SIG-M5 (cell line): ENCODE data around the gene GPD1L.
"Not testable (repeated sequence)": the region's sequence is repeated elsewhere in the genome, so short reads cannot be mapped to it uniquely, and the experiment has no call there.

Experiments
- DNase-seq: peaks from one replicate; lab custom pipeline; 2025; lab: John Stamatoyannopoulos, UW

GPD1L gene

DNA sequence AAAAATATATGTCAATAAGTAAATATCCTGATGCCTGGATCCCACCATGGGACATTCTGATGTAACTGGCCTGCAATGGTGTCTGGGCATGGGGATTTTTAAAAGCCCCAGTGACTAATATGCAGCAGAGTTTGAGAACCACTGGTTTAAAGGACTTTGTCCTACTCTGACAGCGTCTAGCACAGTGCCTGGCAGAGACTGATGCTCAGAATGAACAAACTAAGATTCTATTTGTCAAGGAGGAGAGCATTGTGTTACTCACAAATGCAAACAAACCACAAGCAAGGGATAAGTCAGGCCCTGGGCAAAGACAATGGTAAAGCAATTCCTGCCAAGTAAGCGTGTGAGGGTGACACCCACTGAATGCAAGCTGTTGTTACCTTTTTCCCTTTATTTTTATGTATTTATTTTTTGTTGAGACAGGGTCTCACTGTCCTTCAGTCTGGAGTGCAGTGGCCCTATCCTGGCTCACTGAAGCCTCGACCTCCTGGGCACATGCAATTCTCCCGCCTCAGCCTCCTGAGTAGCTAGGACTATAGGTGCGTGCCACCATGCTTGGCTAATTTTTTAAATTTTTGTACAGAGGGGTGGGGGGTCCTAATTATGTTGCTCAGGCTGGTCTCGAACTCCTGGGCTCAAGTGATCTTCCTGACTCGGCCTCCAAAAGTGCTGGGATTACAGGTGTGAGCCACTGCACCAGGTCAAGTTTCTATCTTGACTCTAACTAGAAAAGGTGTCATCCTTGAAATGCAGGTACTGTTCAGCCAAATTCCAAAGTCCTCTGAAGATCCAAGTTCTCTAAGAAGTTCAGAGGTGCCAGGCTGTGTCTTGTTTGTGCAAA lies 909 bp upstream of the GPD1L start:
- DNase-seq, result no peak

DNA sequence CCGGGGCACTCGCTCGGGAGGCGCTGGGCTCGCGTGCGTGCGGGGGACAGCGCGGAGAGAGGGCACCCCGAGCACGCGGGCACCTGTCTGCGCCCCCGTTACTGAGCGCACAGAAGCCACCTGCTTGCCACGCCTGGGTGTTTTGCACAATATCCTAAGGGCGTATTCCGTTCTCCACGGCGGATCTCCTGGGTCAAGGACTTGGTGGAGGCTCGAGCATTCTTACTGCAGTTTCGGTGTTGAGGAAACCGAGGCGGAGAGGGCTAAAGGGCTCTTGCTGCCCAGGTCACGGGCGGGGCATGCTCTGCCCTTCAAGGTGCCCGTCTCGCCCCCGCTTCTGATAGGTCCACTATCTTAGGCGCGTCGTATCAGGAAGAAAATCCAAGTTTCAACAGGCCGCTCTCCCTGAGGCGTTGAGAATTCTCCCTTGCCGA lies 526 bp downstream of the GPD1L start:
- DNase-seq, result no peak

DNA sequence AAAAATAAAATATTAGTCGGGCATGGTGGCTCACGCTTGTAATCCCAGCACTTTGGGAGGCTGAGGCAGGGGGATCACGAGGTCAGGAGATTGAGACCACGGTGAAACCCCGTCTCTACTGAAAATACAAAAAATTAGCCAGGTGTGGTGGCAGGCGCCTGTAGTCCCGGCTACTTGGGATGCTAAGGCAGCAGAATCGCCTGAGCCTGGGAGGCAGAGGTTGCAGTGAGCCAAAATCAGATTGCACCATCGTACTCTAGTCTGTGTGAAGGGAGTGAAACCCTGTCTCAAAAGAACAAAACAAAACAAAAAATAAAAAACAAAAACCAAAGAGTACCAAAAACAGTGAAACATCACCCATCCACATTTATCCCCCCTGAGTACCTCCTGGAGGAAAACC lies 1.8 kb downstream of the GPD1L start:
- not testable (repeated sequence) for DNase-seq

DNA sequence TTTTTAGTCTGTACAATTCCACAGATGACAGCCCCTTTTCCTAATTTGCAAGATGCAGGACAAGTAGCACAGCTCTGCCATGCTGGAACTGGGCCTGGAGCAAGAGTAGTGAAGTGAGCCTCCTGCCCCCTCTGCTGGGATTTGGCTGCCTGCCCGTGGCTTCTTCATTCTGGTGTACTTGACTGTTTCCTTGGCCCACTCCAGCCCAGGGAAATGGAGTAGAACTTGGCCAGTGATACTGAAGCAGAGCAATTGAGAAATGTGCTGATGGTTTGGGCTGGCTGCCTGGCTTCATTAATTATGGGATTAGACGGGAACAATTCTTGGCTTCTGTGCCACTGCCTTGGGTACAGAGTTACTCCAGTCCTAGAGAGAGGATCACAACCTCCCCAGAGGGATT lies 2.8 kb downstream of the GPD1L start:
- DNase-seq, result no peak

DNA sequence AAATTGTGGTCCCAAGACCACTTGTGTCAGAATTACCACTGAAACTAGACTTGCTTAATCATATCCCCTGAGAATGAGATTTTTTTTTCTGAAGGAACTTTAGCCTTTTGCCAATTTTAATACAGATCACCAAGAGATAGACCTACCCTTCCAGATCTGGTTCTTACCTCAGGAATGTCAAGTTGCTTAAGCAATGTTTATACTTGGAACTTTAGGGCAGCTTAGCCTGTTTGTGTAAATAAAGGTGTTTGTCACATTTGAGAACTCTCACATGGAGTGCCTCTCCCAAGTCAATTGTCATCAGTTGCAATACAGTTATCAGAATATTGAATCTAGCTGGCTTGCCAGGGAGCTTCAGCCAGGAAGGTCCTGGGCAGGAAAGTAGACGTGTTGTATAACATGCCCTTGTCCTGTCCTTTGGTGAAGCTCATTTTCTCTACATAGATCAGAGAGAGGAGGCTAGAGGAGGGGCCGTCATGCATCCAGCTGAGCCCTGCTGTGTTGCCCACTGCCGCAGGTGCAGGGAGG lies 3.9 kb downstream of the GPD1L start:
- no peak for DNase-seq

DNA sequence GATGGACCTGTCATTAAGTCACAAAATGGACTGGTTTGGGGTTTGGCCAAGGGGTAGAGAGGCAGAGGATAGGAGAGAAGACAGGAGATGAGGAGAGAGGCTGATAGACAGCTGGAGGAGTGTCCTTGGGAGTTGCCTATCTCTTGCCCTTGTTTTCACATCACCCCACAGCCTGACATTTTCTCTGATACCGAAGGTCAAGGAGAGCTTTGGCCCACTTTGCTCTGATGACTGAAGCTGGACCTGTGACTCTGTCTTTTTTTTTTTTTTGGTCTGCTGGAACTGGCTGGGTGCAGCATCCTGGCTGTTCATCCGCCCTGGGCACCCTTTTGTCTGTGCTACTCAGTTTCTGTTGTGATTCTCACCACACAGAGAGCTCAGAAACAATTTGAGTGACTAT lies 5.1 kb downstream of the GPD1L start:
- no peak for DNase-seq

DNA sequence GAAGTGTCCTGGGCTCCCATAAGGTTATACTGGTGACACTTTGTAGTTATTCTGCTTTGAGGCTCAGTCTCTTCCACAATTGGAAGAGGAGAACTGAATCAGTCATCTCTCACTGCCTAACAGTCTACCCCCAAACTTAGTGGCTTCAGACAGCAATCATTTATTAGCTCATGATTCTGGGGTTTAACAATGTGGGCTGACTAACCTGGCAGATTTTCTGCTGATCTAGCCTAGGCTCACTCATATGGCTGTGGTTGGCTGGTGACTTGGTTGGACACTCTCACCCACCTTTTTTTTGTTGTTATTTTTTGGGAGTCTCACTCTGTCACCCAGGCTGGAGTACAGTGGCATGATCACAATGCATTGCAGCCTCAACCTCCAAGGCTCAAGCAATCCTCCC lies 7.1 kb downstream of the GPD1L start:
- no peak for DNase-seq

DNA sequence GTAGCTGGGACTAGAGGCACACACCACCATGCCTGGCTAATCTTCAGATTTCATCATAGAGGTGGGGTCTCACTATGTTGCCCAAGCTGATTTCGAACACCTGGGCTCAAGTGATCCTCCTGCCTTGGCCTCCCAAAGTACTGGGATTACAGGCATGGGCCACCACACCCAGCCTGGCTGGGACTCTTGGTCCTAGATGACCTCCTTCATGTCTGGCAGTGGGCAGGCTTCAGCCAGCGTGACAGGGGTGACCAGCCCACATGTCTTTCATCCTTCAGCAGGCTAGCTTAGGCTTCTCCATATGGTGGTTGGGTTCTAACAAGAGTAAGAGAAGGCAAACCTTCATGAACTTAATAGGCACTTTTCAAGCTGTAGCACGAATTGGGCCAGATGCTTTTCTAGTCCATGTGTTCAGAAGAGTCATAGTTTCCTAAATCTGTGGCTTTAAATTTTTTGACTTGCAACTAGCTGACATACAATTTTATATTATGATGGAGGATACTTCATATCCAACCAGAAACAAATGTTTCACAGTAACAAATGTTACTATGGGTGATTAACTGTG lies 7.6 kb downstream of the GPD1L start:
- no peak for DNase-seq

DNA sequence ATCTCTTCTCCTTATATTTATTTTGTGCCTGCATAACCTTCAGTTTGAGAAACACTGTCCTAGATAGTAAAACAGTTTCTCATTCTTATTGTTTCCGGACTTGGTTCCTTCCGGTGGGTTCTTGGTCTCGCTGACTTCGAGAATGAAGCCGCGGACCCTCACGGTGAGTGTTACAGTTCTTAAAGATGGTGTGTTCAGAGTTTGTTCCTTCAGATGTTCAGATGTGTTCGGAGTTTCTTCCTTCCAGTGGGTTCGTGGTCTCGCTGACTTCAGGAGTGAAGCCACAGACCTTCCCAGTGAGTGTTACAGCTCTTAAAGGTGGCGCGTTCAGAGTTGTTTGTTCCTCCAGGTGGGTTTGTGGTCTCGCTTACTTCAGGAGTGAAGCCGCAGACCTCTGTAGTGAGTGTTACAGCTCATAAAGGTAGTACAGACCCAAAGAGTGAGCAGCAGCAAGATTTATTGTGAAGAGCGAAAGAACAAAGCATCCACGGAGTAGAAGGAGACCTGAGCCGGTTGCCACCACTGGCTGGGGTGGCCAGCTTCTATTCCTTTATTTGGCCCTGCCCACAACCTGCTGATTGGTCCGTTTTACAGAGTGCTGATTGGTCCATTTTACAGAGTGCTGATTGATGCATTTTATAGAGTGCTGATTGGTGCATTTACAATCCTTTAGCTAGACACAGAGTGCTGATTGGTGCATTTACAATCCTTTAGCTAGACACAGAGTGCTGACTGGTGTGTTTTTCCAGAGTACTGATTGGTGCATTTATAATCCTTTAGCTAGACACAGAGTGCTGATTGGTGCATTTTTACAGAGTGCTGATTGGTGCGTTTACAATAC lies 8.3 kb downstream of the GPD1L start:
- DNase-seq, result not testable (repeated sequence)

DNA sequence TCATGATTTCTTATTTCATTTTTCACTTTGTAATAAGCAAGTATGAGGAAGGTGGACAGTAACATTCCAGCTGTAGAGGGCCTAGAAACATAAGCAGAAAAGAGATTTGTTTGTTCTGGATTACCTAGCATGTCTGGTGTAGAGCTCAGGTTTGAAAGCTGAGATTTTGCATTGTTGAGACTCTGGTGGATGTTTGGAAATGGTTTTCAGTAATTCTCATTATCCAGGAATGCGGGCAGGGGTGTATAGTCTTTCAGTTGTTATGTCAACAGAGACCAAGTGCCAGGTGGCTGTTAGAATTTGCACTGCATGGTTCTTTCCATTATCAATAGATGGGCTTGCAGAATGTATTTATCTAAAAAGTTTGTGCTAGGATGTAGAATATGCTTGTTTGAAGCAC lies 10.9 kb downstream of the GPD1L start:
- no peak for DNase-seq

DNA sequence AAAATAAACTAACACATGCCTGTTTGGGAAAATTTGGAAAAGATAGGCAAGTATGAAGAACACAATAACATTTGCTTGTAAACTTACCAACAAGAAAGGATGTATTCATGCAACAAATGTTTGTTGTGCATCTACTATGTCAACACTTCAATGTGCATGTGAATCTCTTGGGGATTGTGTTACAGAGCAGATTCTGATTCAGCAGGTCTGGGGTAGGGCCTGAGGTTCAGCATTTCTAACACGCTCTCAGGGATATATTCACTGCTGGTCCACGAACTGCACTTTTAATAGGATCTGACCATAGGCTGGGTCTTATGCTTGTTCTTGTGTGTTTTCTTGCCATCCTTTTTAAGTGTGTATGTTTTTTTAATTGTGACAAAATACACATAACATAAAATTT lies 11.8 kb downstream of the GPD1L start:
- DNase-seq, result no peak

DNA sequence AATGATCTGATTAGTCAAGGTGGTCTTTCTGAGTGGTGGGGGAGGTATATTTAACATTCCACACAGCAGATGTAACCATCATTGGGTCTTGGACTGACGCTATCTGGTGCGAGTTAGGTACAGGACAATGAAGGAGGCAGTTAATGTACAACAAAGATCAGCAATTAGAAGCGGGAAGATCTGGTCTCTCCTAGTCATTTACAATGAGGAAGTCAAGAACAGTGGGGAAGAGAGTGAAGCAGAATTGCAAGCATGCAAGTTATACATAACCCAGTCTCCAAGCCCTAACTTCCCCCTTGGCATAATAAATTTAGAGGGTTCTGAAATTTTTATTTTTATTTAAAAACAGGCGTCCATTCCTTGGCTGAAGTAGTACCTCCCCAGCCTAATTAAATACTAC lies 14.1 kb downstream of the GPD1L start:
- DNase-seq, result no peak

DNA sequence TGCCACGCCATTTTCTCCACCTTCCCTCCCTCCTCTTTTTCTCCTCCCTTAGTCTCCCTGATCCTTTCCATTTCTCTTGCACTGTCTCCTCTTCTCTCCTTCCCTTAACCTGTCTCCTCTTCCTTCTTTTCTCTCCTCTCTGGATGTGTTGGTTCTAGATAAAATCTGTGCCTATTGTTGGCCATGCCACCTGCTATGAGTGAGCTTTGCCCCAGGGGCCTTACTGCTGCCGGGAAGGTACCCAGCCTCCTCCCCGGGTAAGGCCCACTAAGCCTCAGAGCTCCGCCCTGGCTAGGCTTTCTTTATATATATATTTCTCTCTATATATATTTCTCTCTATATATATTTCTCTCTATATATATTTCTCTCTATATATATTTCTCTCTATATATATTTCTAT lies 14.7 kb downstream of the GPD1L start:
- no peak for DNase-seq

DNA sequence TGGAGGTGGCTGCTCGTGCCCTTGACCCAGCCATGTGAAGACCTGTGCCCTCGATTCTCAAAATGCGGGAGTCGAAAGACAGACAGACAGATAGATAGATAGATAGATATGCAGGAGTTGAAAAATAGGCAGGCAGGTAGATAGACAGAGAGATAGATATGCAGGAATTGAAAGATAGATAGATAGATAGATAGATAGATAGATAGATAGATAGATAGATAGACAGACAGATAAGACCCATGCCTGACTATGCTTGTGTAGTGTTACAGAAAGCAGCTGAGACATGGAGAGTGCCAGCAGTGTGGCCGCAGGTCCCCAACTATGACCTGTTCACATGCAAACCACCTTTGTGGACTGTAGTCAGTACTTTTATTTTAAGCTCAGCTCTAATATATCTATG lies 17.2 kb downstream of the GPD1L start:
- no peak for DNase-seq

DNA sequence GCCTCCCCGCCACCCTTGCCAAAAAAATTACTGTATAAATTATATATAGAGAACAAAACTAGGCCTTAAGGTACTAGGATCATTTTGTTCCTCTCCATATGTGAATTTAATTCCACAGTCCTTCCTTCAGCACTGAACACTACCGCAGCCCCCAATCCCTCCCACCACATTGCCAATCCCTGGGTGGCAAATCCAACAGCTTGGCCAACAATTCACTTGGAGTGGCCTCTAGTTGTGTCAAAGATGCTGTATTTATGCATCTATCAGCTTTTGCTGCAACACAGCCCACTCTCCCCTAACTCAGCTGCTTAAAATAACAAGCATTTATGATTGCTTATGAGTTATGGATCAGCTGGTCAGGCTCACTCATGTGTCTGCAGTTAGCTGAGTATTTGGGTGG lies 18.6 kb downstream of the GPD1L start:
- DNase-seq, result no peak

DNA sequence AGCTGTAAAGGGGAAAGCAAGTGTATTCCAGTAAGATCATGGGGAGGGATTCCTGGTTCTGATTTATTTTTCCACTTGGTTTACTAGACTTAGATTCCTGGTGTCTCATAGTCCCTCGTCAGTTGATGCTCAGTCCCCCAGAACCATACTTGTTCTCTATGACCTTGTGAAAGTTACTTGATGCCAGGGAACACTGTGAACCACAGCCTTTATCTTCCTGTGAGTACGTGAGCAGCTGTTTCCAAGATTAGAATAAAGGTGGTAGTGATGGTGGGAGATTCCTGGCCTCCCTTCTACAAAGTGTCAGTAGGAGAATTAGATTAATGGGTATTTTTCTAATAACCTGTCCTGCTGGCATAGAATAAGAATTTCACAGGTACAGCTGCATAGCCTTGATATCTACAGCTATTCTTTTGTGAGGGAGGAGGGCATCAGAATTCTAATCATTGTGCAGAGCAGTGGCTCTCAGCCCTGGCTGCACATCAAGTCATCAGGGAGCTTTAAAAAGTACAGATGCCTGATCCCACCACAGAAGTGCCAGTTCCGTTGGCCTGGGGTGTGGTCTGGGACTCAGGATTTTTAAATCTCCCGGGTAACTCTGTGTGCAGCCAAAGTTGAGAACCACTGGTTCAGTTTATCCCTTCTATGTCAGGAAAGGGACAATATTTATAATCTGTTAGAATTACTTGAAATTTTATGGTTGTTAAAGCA lies 20.0 kb downstream of the GPD1L start:
- DNase-seq, result no peak

DNA sequence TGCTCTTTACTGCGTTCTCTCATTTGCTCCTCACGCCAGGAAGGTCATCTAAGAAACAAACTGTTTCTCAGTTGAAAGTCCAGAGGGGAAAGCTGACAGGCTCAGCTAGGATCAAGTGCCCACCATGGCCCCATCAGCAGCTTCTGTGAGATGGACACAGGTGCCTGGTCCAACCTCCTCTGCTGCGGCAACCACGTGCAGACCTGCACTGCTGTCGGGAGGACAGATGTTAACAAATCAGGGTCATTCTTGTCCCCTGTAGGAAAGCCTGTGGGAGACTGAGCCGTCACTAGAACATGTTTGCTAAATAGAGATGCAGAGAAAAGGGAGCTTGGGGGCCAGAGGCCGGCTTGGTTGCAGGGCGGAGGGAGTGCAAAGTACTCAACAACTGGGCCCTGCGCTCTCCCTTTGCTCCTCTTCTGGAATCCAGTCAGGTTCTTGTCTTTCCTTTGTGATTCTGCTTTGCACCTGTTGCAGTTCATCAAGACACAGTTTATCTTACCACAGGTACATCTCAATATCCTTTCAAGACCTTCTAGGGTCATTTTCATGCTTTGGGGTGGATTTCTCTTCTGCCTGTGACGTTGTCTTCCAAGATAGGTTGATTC lies 20.9 kb downstream of the GPD1L start:
- DNase-seq, result no peak

DNA sequence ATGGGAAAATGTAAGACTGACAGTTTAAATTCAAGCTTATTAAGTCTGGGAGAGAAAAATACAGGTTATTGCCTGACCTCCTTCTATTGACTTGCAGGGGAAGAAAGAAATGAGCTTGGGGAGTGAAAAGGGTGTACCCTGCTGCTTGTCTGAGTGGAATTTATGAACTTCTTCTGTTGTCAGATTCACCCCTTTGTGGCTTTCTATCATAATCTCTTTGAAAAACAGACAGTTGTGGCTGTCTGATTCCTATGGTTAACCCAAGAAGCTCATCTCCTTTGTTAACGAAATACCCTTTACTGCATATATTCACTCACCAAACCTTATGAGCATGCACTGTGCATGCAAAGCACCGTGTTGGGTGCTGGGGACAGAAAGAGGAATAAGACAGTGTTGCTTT lies 22.5 kb downstream of the GPD1L start:
- no peak for DNase-seq

DNA sequence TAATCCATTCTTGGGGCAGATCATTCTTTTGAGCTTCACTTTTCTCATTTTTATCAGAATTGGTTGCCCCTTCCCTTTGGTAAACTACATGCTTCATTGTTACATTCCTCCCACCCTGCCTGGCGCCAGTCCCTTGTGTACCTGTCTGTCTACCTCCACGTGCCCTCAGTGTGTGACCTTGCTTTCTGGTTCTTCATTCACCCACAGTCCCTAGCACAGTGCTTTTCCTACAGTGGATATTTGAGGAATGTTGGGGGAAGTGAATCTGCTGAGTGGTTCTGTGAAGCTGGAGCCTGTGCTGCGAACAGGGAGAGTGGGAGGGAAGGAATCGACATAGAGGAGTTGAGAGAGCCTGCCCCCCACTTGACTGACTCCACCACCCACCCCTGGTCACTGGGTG lies 23.4 kb downstream of the GPD1L start:
- DNase-seq, result no peak

DNA sequence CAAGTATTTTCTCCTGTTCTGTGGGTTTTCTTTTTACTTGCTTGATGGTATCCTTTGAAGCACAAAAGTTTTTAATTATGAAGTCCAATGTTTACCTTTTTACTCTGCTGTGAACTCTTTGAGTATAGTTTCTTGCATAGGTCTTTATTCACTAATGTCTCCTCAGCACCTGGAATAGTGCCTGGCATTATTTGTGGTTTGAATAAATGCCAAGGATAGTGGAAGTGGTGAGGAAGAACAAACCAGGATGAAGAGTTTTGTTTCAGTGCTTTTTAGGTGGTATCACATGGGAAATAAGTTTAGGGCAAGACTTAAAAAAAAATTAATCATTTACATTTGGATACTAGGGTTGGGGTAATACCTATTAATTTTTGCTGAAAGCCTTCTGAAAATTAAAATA lies 25.7 kb downstream of the GPD1L start:
- no peak for DNase-seq

DNA sequence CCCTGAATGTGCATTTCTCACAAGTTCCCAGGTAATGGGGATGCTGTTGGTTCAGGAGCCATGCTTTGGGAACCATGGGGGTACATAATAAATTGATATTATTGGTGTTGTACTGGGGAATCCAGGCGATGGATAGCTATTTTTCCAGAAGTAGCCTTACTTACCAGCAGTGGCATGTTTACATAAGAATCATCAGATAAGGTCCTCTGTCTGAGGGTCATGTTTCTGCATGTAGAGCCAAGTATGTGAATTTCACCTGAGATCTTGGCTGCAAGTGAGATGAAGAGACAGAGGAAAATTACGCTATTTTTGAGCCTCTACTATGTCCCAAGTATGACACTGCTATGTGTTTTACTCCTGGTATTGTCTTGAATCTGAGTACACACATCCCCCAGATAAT lies 26.3 kb downstream of the GPD1L start:
- DNase-seq, result no peak

DNA sequence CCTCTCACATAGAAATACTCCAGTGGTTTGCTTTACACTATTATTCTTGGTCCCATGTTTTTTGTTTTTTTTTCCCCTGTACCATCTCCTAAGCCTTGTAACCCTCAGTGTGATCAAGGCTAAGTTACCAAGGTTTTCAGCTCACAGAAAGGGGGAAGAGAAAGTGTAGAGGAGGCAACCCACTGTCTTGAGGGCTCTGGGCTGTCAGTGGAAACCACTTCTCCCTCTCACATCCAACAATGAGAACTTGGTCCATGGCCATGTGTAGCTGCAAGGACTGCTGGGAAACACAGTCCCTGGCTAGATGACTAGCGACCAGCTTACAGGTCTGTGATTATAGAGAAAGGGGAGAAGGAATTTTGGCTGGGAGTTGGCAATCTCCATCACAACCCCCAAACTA lies 30.3 kb downstream of the GPD1L start:
- no peak for DNase-seq
